Prostate gland (tissue), 1 donor: ENCODE results near the gene PI4KB.

ENCODE experiments used
- POLR2A ChIP-seq: fragments of 450-650 bp; IDR thresholded peaks from one replicate; pipeline ENCODE4 v1.6.1; 2016; ENCODE audit warnings: antibody characterized with exemption, mild to moderate bottlenecking
- POLR2AphosphoS5 ChIP-seq: sonication (generic); formaldehyde crosslinking; IDR thresholded peaks from one replicate; pipeline ENCODE4 v1.6.1; 2017; ENCODE audit warnings: antibody characterized with exemption

DNA sequence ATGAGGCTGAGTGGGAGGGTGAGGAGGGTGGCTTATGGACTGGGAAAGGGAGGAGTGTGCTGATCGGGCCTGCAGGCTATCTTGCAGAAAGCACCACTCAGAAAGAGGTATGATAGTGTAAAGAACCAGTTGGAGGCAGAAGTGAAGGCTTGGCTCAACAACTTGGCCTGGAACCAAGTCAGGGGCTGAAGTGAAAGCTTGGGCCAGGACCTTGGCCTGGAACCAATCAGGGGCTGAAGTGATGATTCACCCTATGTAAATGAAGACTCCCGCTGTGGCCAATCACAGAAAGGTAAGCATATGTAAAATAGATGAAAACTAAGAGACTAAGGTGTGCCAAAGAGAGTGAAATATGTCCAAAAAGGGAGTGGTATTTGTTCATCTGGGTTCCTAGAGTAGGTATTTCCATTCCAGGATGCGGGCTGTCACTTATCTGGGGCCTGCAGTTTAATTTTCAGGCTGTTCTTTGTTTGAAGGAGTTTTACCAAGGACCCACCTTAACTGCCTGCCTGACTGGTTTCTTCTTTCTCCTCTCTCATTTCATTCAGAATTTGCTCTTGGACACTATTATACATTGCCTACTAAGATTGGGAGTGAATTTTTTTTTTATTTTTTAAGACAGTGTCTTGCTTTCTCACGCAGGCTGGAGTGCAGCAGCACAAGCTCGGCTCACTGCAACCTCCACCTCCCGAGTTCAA is 25.0 kb upstream of the PI4KB start:
- TF ChIP-seq POLR2AphosphoS5 (no peak), POLR2A (no peak)
